IPS-18c (cell line): ENCODE measurements around the gene KIAA0232.
"Not testable (repeated sequence)": the region's sequence is repeated elsewhere in the genome, so short reads cannot be mapped to it uniquely, and the experiment has no call there.

ENCODE experiments used
- H3K4me3 ChIP-seq: 2 replicates; pipeline ENCODE4 v1.7.0; 2013; ENCODE audit warnings: low read depth, mild to moderate bottlenecking, low read length, moderate library complexity; ENCODE audit not compliant: insufficient read depth
- H3K9me3 ChIP-seq: one replicate; pipeline ENCODE4 v1.6.1; 2013; ENCODE audit warnings: mild to moderate bottlenecking, low read length, moderate library complexity; ENCODE audit not compliant: control insufficient read depth, insufficient read depth

Gene KIAA0232

GRCh38 chr4:6878451-6879059 lies 96.0 kb downstream of the KIAA0232 start:
- Histone ChIP-seq H3K9me3 (no peaks in the 10 kb centered on the region), H3K4me3 (no peak overlapping the region)

DNA sequence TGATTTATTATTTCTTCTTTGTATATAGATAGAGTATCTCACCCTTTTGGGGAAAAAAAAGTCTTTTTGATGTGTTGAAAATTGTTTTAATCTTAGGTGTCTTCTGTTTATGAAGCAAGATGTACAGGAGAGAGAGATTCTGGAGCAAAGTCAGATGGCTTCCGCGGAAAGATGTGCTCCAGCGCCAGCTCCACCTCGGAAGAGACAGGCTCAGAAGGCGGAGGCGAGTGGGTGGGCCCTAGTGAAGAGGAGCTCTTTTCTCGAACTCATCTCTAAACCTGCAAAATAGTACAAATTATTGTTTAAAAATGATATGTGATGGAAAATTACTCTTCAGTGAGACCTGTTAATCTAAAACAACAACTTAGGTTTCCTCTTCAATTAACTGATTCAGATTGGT lies 98.2 kb downstream of the KIAA0232 start:
- H3K9me3 ChIP-seq: no peaks in the 10 kb centered on the region
- H3K4me3 ChIP-seq: no peak overlapping the region

DNA sequence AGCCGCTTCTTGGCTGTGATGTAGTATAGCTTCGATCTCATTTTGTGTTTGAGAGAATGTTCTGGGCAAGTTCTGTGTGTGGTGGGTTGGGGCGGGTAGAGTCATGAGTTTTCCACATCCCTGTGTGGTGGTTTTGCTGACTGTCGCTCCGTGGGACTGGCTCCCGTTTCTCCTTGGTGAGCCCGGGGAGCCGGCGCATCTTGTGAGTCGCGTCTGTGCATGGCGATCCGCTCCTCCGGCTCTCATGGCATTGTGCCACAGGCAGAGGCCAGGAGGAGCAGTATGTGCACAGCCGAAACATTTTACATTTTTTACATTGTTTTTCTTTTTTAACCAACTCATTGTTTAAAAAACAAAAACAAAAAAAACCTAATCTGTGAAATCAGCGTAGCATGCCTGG lies 99.4 kb downstream of the KIAA0232 start:
- no peak overlapping the region for H3K4me3 ChIP-seq
- no peaks in the 10 kb centered on the region for H3K9me3 ChIP-seq

GRCh38 chr4:6884341-6884870 lies 101.9 kb downstream of the KIAA0232 start:
- no peak overlapping the region for H3K4me3 ChIP-seq

DNA sequence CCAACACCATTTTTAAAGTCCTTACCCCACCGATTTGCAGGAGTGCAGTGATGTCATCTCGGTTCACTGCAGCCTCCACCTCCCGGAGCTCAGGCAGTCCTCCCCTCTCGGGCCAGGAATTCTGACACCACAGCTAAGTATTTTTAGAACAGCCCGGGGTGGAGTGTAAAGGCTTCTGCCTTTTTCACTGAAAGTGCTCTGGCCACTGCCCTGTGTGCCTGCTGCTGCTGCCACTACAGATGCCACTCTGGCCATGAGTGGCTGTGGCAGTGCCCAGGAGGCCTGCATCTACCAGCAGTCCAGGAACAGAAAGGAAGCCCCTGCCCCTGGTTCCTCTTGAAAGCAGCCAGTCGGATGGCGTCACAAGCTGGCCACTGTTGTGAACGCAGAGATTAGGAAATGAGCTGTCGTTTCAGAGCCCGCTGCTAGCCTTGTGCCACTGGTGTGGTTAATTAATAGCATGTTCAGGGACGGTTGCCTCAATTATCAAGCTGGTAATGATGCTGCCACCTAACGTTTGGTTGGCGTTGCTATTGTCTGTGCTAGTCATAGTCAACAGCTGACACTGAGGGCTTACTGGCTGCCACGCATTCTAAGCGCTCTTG lies 103.5 kb downstream of the KIAA0232 start:
- Histone ChIP-seq H3K4me3 (no peak overlapping the region), H3K9me3 (no peaks in the 10 kb centered on the region)

More at GRCh38 chr4:6884341-6884870, 101.9 kb downstream of the KIAA0232 start:
- no peaks in the 10 kb centered on the region for H3K9me3 ChIP-seq

- H3K9me3 ChIP-seq: no peaks in the 10 kb centered on the region
Measured at GRCh38 chr4:6886886-6887285, 104.4 kb downstream of the KIAA0232 start.

DNA sequence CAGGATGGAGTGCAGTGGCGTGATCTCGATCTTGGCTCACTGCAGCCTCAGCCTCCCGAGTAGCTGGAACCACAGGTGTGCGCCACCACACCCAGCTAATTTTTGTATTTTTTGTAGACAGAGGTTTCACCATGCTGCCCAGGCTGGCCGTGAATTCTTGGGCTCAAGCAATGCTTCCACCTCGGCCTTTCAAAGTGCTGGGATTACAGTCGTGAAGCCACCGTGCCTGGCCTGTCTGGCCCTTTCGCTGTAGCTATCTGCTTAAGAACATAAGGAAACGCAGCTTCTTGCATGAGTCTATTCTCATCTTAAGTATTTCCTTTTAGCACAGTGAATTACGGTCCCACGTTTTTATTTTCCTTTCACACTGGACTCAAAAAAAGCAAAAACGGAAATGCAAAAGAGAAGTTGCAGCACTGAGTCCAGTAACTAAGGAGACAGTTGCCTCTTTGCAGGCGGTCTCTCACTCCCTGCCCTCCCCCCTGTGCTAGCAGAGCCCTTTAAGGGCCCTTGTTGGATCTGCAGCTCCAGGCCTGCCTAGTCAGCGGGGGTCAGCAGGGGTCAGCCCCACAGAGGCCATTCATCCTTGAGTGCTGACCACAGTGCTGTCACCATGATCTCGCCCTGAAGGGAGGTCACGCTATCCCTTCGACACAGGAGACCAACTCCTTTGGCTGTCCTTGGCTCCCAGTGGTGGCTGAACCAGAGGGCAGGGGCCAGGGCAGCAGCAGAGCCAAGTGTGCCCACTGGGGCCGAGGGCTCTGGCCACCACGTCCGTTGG lies 105.3 kb downstream of the KIAA0232 start:
- H3K4me3 ChIP-seq: no peak overlapping the region; the same call in 1 of the 2 replicates
- no peaks in the 10 kb centered on the region for H3K9me3 ChIP-seq

More at GRCh38 chr4:6886886-6887285, 104.4 kb downstream of the KIAA0232 start:
- H3K4me3 ChIP-seq: no peak overlapping the region

DNA sequence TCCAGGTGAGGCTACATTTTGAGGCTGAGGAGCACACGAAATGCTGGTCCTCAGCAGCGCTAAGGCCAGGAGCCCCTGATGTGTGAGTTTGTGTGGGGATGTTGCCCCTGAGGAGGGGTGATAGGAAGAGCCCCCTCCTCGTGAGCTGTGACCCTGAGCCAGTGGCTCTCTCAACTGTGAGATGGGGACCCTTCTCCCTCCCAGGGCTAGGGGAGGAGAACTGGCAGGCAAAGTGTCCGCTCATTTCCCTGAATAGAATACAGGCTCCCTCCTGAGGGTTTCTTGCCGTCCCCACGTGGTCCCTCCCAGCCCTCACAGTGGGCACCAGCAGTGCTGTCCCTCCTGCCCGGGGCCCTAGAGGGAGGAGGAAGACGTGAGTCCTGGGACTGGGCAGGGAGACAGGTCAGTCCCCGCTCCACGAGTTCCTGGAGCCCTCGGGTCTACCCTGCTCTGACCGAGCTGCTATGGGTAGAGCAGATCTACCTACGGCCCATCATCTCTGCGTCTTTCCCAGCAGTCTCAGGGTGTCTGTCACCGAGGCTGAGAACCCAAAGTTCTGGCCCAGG lies 106.1 kb downstream of the KIAA0232 start:
- no peak overlapping the region for H3K4me3 ChIP-seq
- no peaks in the 10 kb centered on the region for H3K9me3 ChIP-seq

DNA sequence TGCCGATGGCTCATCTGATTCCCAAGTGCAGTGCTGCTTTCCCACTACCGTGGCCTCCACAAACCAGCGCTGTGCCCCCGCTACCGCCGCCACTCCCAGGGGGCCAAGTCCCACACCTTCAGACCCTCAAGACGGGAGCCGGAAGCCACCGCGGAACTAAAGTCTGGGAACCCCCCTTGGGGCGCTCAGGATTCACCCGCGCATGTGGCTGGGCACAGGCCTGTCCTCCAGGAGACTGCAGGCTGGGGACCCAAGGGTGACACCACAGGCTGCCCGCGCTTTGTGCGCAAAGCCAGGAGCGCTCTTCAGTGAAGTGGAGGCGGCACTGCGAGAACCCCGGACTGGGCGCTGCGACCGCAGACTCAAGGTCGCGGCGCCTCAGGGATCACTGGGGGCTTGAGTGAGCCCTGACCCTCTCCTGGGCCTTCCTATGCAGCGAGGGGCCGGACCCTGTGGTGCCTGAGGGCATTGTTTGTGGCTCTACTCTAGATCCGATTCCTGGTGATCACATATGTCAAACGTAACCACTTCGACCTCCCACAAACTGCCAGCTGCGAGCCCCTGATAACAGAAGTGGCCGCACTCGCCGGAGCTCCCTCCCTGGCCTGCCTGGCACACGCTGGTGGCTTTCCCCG lies 106.7 kb downstream of the KIAA0232 start:
- H3K9me3 ChIP-seq: no peaks in the 10 kb centered on the region
- H3K4me3 ChIP-seq: no peak overlapping the region

GRCh38 chr4:6889736-6890324 lies 107.3 kb downstream of the KIAA0232 start:
- no peaks in the 10 kb centered on the region for H3K9me3 ChIP-seq
- no peak overlapping the region for H3K4me3 ChIP-seq

DNA sequence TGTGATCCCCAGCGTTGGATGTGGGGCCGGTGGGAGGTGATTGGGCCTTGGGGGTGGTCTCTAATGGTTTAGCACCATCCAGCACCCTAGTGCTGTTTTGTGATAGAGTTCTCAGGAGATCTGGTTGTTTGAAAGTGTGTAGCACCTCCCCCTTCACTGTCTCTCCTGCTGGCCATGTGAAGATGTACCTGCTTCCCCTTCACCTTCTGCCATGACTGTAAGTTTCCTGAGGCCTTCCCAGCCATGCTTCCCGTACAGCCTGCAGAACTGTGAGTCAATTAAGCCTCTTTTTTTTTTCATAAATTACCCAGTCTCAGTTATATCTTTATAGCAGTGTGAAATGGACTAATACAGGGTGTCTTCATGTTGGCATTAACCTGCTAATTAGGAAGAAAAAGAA lies 107.8 kb downstream of the KIAA0232 start:
- Histone ChIP-seq H3K9me3 (no peaks in the 10 kb centered on the region), H3K4me3 (no peak overlapping the region)

GRCh38 chr4:6890971-6891370 lies 108.4 kb downstream of the KIAA0232 start:
- not testable (repeated sequence) for H3K9me3 ChIP-seq, H3K4me3 ChIP-seq

DNA sequence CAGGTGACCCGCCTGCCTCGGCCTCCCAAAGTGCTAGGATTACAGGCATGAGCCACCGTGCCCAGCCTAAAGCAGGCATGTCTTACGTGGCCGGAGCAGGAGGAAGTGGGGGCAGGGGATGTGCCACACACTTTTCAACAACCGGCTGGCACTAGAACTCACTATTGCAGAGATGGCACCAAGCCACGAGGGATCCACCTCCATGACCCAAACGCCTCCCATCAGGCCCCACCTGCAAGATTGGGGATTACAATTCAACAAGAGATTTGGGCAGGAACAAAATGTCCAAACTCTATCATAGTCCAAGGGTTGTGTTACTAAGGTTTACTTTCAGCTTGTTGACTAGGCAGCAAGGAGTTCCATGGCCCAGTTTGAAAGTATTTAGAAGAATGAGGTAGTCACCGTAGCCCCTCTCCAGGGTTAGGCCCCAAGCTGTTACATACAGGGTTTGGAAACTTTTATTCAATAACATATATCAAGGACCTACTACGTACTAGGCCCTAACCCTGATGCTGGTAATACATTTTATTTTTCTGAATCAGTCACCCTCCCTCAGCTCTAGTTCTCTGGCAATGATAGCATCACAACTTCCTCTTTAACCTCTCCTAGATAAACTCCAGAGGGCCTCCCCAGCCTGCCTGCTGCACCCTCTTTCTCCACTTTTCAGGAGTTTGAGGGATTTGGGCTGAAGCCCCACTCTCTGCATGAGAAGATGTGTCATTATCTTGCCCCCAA lies 109.1 kb downstream of the KIAA0232 start:
- Histone ChIP-seq H3K4me3 (no peak overlapping the region), H3K9me3 (no peaks in the 10 kb centered on the region)

DNA sequence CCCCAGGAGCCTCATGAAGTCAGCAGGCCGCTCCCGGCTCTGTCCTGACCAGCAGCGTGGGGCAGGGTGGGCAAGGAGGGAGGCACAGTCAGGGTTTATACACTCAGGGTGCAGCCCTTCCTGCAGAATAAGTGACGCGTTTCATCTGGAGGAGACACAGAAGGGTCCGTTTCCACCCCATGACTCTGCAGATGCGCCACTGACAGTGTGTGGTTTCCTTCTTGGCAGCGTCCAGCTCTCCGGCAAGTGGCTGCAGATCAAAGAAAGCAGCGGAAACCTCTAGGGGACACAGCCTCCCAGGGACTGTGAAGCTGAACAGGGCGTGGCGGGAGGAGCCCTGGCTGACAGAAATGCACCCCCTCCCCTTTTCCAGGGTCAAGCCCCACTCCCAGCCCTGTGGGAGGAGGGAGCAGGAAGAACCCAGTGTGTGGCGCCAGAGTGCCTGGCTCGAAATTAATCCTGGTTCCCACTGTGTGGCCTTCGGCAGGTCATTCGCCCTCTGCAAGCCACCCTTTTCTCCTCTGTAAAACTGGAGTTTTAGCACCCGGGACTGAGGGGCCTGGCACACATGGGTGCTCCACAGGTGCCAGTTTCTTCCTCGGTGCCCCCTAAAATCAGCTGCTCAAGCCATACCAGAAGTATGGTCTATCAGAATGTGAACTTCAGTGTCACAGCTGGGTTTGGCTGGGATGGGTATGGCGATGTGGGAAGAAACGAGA lies 109.8 kb downstream of the KIAA0232 start:
- H3K9me3 ChIP-seq: no peaks in the 10 kb centered on the region
- H3K4me3 ChIP-seq: no peak overlapping the region

GRCh38 chr4:6892909-6893202 lies 110.3 kb downstream of the KIAA0232 start:
- Histone ChIP-seq H3K4me3 (no peak overlapping the region), H3K9me3 (no peaks in the 10 kb centered on the region)

GRCh38 chr4:6893449-6894085 lies 111.0 kb downstream of the KIAA0232 start:
- H3K4me3 ChIP-seq: no peak overlapping the region
- H3K9me3 ChIP-seq: no peaks in the 10 kb centered on the region
